HG03439 (cell line): Measurements from ENCODE around the gene ZNF621.
A peak's percentile ranks its signal among the peaks of the same experiment; 100 is the strongest.
"Not testable (repeated sequence)": the region's sequence is repeated elsewhere in the genome, so short reads cannot be mapped to it uniquely, and the experiment has no call there.

ENCODE experiments used
- ATAC-seq: cut with Tn5 transposase; IDR thresholded peaks from one replicate; pipeline ENCODE4 v1.9.1; 2021; ENCODE audit warnings: mild to moderate bottlenecking, moderate library complexity; ENCODE audit not compliant: unreplicated experiment

ZNF621 gene

DNA sequence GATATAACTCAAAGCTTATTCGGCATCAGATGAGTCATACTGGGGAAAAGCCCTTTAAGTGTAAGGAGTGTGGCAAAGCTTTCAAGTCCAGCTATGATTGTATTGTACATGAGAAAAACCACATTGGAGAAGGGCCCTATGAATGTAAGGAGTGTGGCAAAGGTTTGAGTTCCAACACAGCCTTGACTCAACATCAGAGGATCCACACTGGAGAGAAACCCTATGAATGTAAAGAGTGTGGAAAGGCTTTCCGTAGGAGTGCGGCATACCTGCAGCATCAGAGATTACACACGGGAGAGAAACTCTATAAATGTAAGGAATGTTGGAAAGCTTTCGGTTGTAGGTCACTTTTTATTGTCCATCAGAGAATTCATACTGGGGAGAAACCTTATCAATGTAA, 7.5 kb downstream of the ZNF621 start:
- ATAC-seq, result no peak

GRCh38 chr3:40534283-40534682, 9.5 kb downstream of the ZNF621 start:
- ATAC-seq, result no peak

DNA sequence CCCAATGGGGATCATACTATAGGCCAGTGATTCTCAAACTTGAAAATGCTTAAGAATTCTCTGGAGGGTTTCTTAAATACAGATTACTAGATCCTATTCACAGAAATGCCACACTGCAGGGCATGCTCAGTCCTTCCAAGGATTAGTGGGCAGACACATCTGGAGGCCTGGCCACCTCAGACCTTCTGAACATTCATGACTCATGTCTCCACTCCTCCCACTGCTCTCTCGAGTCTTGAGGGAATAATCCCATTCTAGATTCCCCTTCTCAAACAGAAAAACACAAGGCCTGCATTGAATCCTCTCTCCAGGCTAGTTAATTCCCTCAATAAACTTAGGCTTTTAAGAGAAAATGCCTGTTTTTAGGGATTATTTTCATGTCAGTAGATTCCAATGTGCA, 22.1 kb downstream of the ZNF621 start:
- ATAC-seq, result no peak

DNA sequence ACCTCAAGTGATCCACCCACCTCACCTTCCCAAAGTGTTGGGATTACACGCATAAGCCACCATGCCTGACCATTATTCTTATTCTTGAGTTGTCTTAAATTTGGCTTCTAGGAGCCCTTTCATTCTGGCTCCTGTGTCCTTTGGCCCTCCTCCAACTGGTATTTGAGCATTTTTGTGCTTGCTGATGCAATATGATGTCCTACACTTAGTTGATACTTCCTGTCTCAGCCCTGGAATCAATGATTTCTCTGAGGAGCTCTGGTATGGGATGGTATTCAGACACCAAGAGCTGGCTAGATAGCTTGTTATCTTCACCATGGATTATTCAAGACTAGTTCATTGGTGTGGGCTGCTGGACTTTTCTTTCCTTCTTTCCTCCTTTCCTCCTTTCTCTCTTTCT, 25.4 kb downstream of the ZNF621 start:
- no peak for ATAC-seq

DNA sequence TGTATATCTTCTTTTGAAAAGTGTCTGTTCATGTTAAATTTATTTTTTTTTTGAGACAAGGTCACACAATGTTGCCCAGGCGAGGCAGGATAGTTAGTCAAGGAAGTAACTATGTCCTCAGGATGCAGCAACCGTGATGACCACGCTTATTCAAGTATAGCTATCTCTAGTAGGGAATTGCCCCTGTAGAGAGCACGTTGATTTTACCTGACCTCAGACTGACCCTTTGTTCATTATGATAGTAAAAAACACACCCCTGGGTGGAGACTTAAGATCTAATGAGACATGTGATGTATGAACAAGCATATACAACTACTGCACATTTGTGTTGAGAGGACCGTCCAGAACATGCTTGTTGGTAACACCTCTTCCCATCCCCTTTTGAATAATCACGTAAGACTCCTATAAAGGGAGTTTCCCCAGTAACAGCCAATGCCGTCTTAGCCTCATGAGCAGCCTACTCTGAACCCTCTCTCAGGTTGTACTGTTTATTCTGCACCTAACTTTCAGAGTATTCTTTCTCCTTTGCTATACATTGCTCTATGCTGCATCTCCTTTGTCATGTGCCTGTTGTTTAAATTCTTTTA, 32.9 kb downstream of the ZNF621 start:
- ATAC-seq, result no peak

DNA sequence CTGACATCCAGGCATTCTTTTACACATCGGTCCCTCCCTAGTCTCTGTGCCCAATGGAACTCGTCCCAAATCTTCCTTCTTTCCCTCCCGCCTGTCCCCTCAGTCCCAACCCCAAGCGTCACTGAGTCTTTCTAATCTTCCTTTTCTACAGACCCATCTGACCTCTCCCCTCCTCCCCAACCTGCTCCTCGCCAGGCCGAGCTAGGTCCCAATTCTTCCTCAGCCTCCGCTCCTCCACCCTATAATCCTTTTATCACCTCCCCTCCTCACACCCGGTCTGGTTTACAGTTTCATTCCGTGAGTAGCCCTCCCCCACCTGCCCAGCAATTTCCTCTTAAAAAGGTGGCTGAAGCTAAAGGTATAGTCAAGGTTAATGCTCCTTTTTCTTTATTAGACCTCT, 37.7 kb downstream of the ZNF621 start:
- not testable (repeated sequence) for ATAC-seq

- not testable (repeated sequence) for ATAC-seq
Observed at GRCh38 chr3:40565629-40566028, 40.9 kb downstream of the ZNF621 start.

DNA sequence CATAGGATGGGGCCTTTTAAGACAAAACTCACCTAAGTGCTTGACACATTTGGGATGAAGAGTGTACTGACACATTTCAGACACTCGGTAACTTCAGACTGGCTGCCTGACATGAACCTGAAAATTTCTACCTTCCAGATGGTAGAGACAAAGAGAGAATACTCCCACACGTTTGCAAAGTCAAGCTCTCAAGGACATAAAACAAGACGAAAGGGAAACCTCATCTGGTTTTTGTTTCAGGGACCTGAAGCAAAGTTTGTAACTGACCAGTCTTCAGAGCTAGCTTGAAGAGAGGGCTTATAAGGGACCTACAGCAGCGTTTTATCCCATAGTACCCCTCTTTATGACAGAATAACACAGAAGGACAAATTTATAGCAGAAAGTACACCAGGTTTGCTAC, 41.9 kb downstream of the ZNF621 start:
- ATAC-seq, result no peak

- no peak for ATAC-seq
Observed at GRCh38 chr3:40572588-40572987, 47.8 kb downstream of the ZNF621 start.

- ATAC-seq, result no peak
Observed at GRCh38 chr3:40574050-40574449, 49.3 kb downstream of the ZNF621 start.

GRCh38 chr3:40574661-40575060, 49.9 kb downstream of the ZNF621 start:
- ATAC-seq, result no peak

DNA sequence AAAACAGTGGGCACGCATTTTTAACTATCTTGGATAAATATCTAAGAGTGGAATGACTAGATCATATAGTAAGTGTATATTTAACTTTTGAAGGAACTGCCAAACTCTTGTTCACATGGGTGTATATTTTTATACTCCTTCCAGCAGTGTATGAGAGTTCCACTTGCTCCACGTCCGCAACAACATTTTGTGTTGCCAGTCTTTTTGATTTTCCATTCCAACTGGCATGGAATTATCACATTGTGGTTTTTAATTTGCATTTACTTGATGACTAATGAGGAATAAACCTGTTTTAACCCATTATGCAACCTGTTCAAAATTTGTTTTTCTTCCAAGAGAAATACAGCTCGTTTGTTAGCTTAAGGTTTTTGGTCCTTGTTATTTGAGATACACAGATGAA, 51.6 kb downstream of the ZNF621 start:
- no peak for ATAC-seq

- ATAC-seq, result peak; percentile 50
Observed at GRCh38 chr3:40580494-40581091, 55.8 kb downstream of the ZNF621 start.

DNA sequence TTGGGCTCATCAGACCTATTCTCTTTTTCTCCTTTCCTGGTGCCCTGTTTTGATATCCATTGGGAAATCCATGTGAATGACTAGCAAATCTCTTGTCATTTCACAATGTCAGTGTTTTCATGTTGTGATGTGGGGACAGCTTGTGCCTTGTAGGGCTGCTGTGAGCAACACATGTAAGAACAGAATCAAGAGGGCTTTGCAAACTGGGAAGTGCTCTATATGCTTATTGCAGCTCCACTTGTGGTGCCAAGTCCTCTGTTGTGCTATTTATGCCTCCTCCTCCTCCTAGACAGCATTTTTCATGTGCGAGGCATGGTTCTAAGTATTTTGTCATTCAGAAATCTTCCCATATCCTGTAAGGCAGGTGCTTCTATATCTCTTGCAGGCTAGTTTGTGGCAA, 56.4 kb downstream of the ZNF621 start:
- ATAC-seq, result no peak

DNA sequence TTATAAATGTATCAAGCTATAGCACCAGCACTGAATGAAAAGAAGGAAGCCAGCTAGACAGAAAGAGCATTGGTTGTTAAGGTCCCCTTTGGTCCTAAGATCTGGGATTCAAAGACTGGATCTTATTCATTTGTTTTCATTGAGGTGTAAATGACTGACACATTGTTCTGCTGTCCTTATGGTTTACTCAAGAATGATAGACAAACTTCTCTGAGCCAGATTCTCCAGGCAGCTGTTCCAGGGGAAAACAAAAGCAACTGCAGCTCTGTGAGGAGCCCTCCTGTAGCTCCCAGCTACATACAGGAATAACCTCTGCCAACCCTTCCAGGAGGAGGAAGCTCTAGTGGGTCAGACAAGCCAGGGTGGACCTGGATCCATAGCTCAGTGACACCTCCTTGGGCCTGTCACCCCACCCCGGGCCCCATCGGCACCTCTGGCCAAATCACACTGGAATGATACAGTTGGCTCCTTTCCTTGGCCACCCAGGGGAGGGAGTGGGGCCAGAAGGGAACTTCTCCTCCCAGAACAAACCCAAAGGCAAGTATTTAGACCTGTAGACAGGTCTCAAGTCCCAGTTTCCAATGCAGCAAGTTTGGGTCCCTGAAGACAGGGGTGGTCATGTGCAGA, 57.8 kb downstream of the ZNF621 start:
- ATAC-seq, result no peak

GRCh38 chr3:40583691-40584090, 58.9 kb downstream of the ZNF621 start:
- no peak for ATAC-seq

DNA sequence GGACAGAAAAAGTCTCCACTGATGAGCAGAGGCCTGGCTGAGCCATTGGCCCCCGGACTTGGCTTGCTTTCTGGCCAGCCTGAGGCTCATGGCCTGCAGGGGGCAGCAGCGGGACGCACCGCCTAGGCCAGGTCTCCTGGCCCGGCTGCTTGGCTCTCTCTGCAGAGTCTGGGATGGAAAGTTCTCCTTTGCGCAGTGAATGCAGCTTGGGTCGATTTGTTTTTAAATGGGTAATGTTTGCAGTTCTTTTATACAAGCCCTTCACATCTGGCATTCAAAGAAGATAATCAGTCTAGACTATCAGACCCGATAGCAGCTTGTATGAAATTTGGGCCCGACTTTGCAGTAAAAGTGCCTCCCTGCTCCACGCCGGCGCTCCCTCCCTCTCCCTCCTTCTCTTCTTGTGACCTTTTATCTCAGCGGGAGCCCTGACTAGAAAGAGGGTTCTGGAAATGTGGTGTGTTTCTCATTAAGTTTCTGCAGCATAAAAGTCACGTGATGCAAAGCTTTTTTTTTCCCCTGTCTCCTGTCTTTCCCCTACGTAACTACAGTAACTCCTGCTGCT, 59.9 kb downstream of the ZNF621 start:
- peak; percentile 48 for ATAC-seq

- ATAC-seq, result no peak
Observed at GRCh38 chr3:40585381-40586016, 60.7 kb downstream of the ZNF621 start.

- ATAC-seq, result no peak
Observed at GRCh38 chr3:40586901-40587300, 62.1 kb downstream of the ZNF621 start.

- no peak for ATAC-seq
Observed at GRCh38 chr3:40588406-40588805, 63.6 kb downstream of the ZNF621 start.
